ENCODE results near the gene TCF7L2. TPM values are rescaled to one million over a fixed set of nuclear protein-coding genes. Genes with fewer than 3 reads are reported as not detected.

TCF7L2 gene
- total RNA-seq, 1 donor from 2014 or later, result 109 TPM

DNA sequence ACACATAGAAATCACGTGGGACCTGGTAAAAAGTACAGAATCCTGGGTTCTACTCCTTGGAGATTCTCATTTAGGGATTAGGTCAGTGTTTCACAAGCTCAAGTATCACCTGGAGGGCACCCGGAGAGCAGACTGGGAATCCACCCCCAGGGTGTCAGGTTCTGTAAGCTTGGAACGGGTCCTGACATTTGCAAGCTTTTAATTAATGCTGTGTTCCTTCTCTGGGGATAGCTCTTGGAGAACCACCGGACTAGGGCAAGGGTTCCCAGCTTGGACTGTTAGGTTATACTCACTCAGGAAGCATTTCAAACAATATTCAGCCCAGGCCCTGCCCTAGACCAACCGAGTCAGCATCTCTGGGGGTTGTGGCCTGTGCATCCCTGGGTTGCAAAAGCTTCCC lies 23.0 kb downstream of the TCF7L2 start:
- no peak overlapping the region for H3K4me3 Mint-ChIP-seq (ENCODE audit: low read depth)
- peaks cover 22% of the 10 kb centered on the region for H3K4me1 Mint-ChIP-seq (ENCODE audit: low read depth)
- H3K36me3 Mint-ChIP-seq (ENCODE audit: insufficient read depth), result peaks cover 34% of the 10 kb centered on the region

DNA sequence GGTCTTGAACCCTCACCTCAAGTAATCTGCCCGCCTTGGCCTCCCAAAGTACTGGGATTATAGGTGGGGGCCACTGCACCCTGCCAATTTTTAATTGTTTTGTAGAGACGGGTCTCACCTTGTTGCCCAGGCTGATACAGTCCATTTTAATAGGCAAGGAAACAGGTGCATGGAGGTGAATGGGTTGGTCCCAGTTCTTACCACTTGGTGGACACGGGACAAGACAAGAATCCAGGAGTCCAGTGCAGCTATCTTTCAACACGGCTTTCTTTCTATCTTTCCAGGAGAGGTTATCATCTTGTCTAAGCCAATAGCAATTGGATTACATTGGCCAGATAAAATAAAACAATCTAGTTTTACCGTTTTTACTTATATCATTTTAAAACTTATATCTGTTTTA lies 23.8 kb downstream of the TCF7L2 start:
- H3K27ac Mint-ChIP-seq, result no peak overlapping the region
- H3K4me1 Mint-ChIP-seq (ENCODE audit: low read depth), result peaks cover 23% of the 10 kb centered on the region
- H3K36me3 Mint-ChIP-seq (ENCODE audit: insufficient read depth), result peaks cover 33% of the 10 kb centered on the region
- TF ChIP-seq, protein P1, sequence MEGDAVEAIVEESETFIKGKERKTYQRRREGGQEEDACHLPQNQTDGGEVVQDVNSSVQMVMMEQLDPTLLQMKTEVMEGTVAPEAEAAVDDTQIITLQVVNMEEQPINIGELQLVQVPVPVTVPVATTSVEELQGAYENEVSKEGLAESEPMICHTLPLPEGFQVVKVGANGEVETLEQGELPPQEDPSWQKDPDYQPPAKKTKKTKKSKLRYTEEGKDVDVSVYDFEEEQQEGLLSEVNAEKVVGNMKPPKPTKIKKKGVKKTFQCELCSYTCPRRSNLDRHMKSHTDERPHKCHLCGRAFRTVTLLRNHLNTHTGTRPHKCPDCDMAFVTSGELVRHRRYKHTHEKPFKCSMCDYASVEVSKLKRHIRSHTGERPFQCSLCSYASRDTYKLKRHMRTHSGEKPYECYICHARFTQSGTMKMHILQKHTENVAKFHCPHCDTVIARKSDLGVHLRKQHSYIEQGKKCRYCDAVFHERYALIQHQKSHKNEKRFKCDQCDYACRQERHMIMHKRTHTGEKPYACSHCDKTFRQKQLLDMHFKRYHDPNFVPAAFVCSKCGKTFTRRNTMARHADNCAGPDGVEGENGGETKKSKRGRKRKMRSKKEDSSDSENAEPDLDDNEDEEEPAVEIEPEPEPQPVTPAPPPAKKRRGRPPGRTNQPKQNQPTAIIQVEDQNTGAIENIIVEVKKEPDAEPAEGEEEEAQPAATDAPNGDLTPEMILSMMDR (IDR thresholded peaks at IDR 0.05; ENCODE audit: unreplicated experiment), result no peak
- no peak for DNase-seq (ENCODE audit: low spot score, unreplicated experiment)
- no peak overlapping the region for H3K4me3 Mint-ChIP-seq (ENCODE audit: low read depth)
- H3K9me3 Mint-ChIP-seq (ENCODE audit: low read depth), result peaks cover 4% of the 10 kb centered on the region
- no peaks in the 10 kb centered on the region for H3K27me3 Mint-ChIP-seq

More for the DNA sequence above, 23.0 kb downstream of the TCF7L2 start:
- TF ChIP-seq, protein P1 (IDR thresholded peaks at IDR 0.05; ENCODE audit: unreplicated experiment), result no peak
- H3K27ac Mint-ChIP-seq, result no peak overlapping the region
- DNase-seq (ENCODE audit: low spot score, unreplicated experiment), result no peak
- H3K9me3 Mint-ChIP-seq (ENCODE audit: low read depth), result peaks cover 4% of the 10 kb centered on the region
- H3K27me3 Mint-ChIP-seq, result no peaks in the 10 kb centered on the region

DNA sequence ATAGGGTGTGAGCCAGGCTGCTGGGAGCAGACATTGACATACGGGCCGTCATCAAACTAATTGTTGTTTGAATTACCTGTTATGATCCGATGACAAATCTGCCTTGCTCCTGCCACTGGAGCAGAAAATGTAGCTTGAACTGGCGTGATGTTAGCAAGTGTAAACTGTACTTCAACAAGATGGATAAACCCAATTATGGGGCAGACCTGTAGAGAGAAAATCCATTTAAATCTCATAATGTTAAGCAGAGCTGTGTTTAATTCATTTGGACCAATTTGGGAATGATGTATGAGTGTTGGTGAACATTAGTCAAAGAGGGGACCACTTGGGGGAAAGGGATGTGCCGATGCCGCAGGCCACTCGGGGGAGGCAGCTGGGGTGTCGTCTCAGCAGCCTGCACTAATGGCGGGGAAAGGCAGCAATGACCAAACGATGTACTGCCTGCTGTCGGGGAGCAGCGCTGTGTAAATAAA lies 27.4 kb downstream of the TCF7L2 start:
- no peak for DNase-seq (ENCODE audit: low spot score, unreplicated experiment)
- H3K27me3 Mint-ChIP-seq, result no peaks in the 10 kb centered on the region
- peaks cover 11% of the 10 kb centered on the region for H3K4me1 Mint-ChIP-seq (ENCODE audit: low read depth)
- H3K27ac Mint-ChIP-seq, result peak overlapping the region; percentile 8
- H3K4me3 Mint-ChIP-seq (ENCODE audit: low read depth), result no peak overlapping the region
- H3K9me3 Mint-ChIP-seq (ENCODE audit: low read depth), result no peaks in the 10 kb centered on the region
- peaks cover 23% of the 10 kb centered on the region for H3K36me3 Mint-ChIP-seq (ENCODE audit: insufficient read depth)
- TF ChIP-seq, protein P1 (IDR thresholded peaks at IDR 0.05; ENCODE audit: unreplicated experiment), result no peak

DNA sequence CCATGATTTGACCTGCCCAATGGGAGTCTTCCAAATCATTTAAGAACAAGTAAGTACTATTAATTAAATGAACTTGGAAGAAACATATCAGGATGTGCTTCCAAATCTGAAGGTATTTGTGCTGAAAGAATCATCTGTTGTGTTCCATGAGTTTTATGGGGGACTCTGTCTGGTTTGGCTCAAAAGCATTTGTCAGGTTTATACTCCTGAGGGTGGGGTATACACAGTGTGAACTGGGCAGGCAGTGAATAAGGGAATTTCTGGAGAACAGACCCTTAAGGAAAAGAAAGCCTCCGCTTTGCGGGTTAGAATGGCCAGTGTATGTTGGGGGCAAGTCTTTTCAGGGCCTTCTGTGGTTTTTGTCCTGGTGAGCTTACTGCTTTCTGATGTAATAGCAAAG lies 29.9 kb downstream of the TCF7L2 start:
- peaks cover 24% of the 10 kb centered on the region for H3K4me1 Mint-ChIP-seq (ENCODE audit: low read depth)
- H3K9me3 Mint-ChIP-seq (ENCODE audit: low read depth), result no peaks in the 10 kb centered on the region
- DNase-seq (ENCODE audit: low spot score, unreplicated experiment), result no peak
- peak overlapping the region; percentile 24 for H3K27ac Mint-ChIP-seq
- peaks cover 16% of the 10 kb centered on the region for H3K36me3 Mint-ChIP-seq (ENCODE audit: insufficient read depth)
- no peaks in the 10 kb centered on the region for H3K27me3 Mint-ChIP-seq
- no peak overlapping the region for H3K4me3 Mint-ChIP-seq (ENCODE audit: low read depth)
- TF ChIP-seq, protein P1 (IDR thresholded peaks at IDR 0.05; ENCODE audit: unreplicated experiment), result no peak

GRCh38 chr10:112980937-112981336 lies 30.9 kb downstream of the TCF7L2 start:
- Mint-ChIP-seq H3K4me1 (ENCODE audit: low read depth) (peaks cover 32% of the 10 kb centered on the region), H3K4me3 (ENCODE audit: low read depth) (no peak overlapping the region), H3K36me3 (ENCODE audit: insufficient read depth) (peaks cover 13% of the 10 kb centered on the region), H3K9me3 (ENCODE audit: low read depth) (no peaks in the 10 kb centered on the region), H3K27me3 (no peaks in the 10 kb centered on the region), H3K27ac (no peak overlapping the region)
- TF ChIP-seq, protein P1 (IDR thresholded peaks at IDR 0.05; ENCODE audit: unreplicated experiment), result no peak
- no peak for DNase-seq (ENCODE audit: low spot score, unreplicated experiment)
